IMR-90 (cell line): ENCODE measurements around the gene STON2. TPM values are rescaled to one million over a fixed set of nuclear protein-coding genes. Genes with fewer than 3 reads are reported as not detected.

ENCODE experiments used
- ATAC-seq: fragments of 200-7000 bp; cut with Tn5 transposase; 2 replicates; pipeline ENCODE4 v1.9.1; 2020; ENCODE audit warnings: low read depth, mild to moderate bottlenecking, moderate library complexity
- BruUV-seq: library from RNA; stranded (reverse); fragments of 400-500 nt; replicated peaks from 2 replicates; lab custom pipeline; 2021; lab: Mats Ljungman, UMichigan
- CTCF ChIA-PET: fragments of 300-600 bp; formaldehyde crosslinking; extraction: SDS; loops from one replicate; lab custom pipeline; 2021; ENCODE audit warnings: antibody characterized with exemption; lab: Yijun Ruan, JAX
- POLR2A ChIA-PET: fragments of 300-600 bp; sonication (Branson Sonifier 250); formaldehyde crosslinking; loops from one replicate; lab custom pipeline; 2022; ENCODE audit warnings: antibody characterized with exemption; ENCODE audit not compliant: unreplicated experiment; lab: Charles Lee
- DNase-seq: peaks from one replicate; pipeline ENCODE4 v3.0.0; 2013
- H2AFZ ChIP-seq: replicated peaks from 2 replicates; pipeline ENCODE3; 2013; ENCODE audit warnings: low read length, mild to moderate bottlenecking; ENCODE audit not compliant: poor library complexity
- H2AK5ac ChIP-seq: 2 replicates; pipeline ENCODE4 v1.6.1; 2013; ENCODE audit warnings: low read depth, low read length, inconsistent platforms
- H2AK9ac ChIP-seq: replicated peaks from 2 replicates; pipeline ENCODE3; 2013; ENCODE audit warnings: mild to moderate bottlenecking, low read depth, low read length, moderate library complexity; ENCODE audit not compliant: poor library complexity
- H2BK120ac ChIP-seq: 2 replicates; pipeline ENCODE4 v1.6.1; 2013; ENCODE audit warnings: low read depth, low read length, inconsistent platforms
- H2BK15ac ChIP-seq: 3 replicates; pipeline ENCODE4 v1.6.1; 2013; ENCODE audit warnings: low read depth, low read length, inconsistent platforms
- H2BK20ac ChIP-seq: 2 replicates; pipeline ENCODE4 v1.6.1; 2013; ENCODE audit warnings: low read depth, mild to moderate bottlenecking, inconsistent platforms, low read length, moderate library complexity
- H2BK5ac ChIP-seq: 2 replicates; pipeline ENCODE4 v1.6.1; 2013; ENCODE audit warnings: mild to moderate bottlenecking, low read depth, low read length, inconsistent platforms; ENCODE audit not compliant: poor library complexity, severe bottlenecking
- H3K14ac ChIP-seq: replicated peaks from 2 replicates; pipeline ENCODE4 v1.6.1; 2013; ENCODE audit warnings: low read depth, low read length, inconsistent platforms
- H3K18ac ChIP-seq: 2 replicates; pipeline ENCODE4 v1.6.1; 2013; ENCODE audit warnings: low read depth, low read length, control low read depth
- H3K23ac ChIP-seq: 2 replicates; pipeline ENCODE4 v1.6.1; 2013; ENCODE audit warnings: low read depth, low read length, inconsistent platforms
- H3K27ac ChIP-seq: 2 replicates; pipeline ENCODE4 v1.5.1; 2013; ENCODE audit warnings: mild to moderate bottlenecking, control low read depth, low read length; ENCODE audit not compliant: insufficient read depth
- H3K27me3 ChIP-seq: 2 replicates; pipeline ENCODE4 v1.6.1; 2013; ENCODE audit warnings: low read length; ENCODE audit not compliant: control insufficient read depth, insufficient read depth
- H3K36me3 ChIP-seq: 2 replicates; pipeline ENCODE4 v1.6.1; 2013; ENCODE audit warnings: low read length, mixed read lengths; ENCODE audit not compliant: control insufficient read depth, insufficient read depth
- H3K4ac ChIP-seq: 2 replicates; pipeline ENCODE4 v1.6.1; 2013; ENCODE audit warnings: low read depth, low read length, inconsistent platforms
- H3K4me1 ChIP-seq: 2 replicates; pipeline ENCODE4 v1.6.1; 2013; ENCODE audit warnings: low read length, mixed read lengths; ENCODE audit not compliant: control insufficient read depth, insufficient read depth
- H3K4me2 ChIP-seq: 2 replicates; pipeline ENCODE4 v1.6.1; 2013; ENCODE audit warnings: low read depth, mild to moderate bottlenecking, control low read depth, low read length, moderate library complexity
- H3K4me3 ChIP-seq: 2 replicates; pipeline ENCODE4 v1.5.1; 2013; ENCODE audit warnings: low read depth, mild to moderate bottlenecking, control low read depth, low read length, moderate library complexity; ENCODE audit not compliant: insufficient read depth
- H3K56ac ChIP-seq: 2 replicates; pipeline ENCODE4 v1.6.1; 2013; ENCODE audit warnings: low read length, inconsistent platforms; ENCODE audit not compliant: insufficient read depth; ENCODE audit errors: extremely low read depth
- H3K79me1 ChIP-seq, 2 experiments: 2 replicates each; pipeline ENCODE4 v1.6.1; 2013; ENCODE audit warnings: low read length in 2 of 2, inconsistent platforms in 1 of 2, low read depth in 1 of 2
- H3K9ac ChIP-seq: 2 replicates; pipeline ENCODE4 v1.6.1; 2013; ENCODE audit warnings: low read depth, low read length, control low read depth
- H3K9me1 ChIP-seq: 2 replicates; pipeline ENCODE4 v1.6.1; 2013; ENCODE audit warnings: low read length, inconsistent platforms; ENCODE audit not compliant: insufficient read depth
- H3K9me3 ChIP-seq: 2 replicates; pipeline ENCODE4 v1.6.1; 2013; ENCODE audit warnings: low read length; ENCODE audit not compliant: control insufficient read depth, insufficient read depth
- H4K20me1 ChIP-seq: 2 replicates; pipeline ENCODE4 v1.6.1; 2013; ENCODE audit warnings: low read length, inconsistent platforms; ENCODE audit not compliant: insufficient read depth
- H4K5ac ChIP-seq: 2 replicates; pipeline ENCODE4 v1.6.1; 2013; ENCODE audit warnings: mild to moderate bottlenecking, low read depth, low read length, control low read depth
- H4K8ac ChIP-seq, 2 experiments: 2 replicates each; pipeline ENCODE4 v1.6.1; 2013; ENCODE audit warnings: low read depth in 2 of 2, low read length in 2 of 2, control low read depth in 1 of 2, inconsistent platforms in 1 of 2
- H4K91ac ChIP-seq: 2 replicates; pipeline ENCODE4 v1.6.1; 2013; ENCODE audit warnings: low read depth, low read length, inconsistent platforms; ENCODE audit not compliant: insufficient read depth
- FOS ChIP-seq: fragments of 150-350 bp; IDR thresholded peaks from 2 replicates; pipeline ENCODE4 v1.6.1; 2016; ENCODE audit warnings: low read depth, low read length
- NFE2L2 ChIP-seq: fragments of 150-350 bp; IDR thresholded peaks from 2 replicates; pipeline ENCODE4 v1.6.1; 2016; ENCODE audit warnings: low read depth, mild to moderate bottlenecking, low read length
- POLR2A ChIP-seq: IDR thresholded peaks from 2 replicates; pipeline ENCODE4 v1.6.1; 2012; ENCODE audit warnings: mild to moderate bottlenecking, low read depth, low read length
- RAD21 ChIP-seq: IDR thresholded peaks from 2 replicates; pipeline ENCODE4 v1.6.1; 2012; ENCODE audit warnings: low read length, improper control_type of control experiment
- USF2 ChIP-seq: fragments of 150-350 bp; IDR thresholded peaks from 2 replicates; pipeline ENCODE4 v1.6.1; 2017; ENCODE audit warnings: mild to moderate bottlenecking, antibody characterized with exemption, low read length, low read depth
- WGBS, 2 experiments: methylation state at CpG; one replicate each; pipeline versions ENCODE4 v1.1.5 to v1.1.7; 2013; ENCODE audit warnings: missing lambda C conversion rate in 2 of 2; ENCODE audit not compliant: insufficient read length in 1 of 2; ENCODE audit errors: extremely low coverage in 2 of 2; 5-methylcytosine and 5-hydroxymethylcytosine counted together
- dilution Hi-C: fragments of 300-500 bp; cut with HindIII; formaldehyde crosslinking; loops from one replicate; pipeline ENCODE4 v1.14.3; 2018; ENCODE audit warnings: low sequenced_read_pairs; ENCODE audit not compliant: unreplicated experiment
- in situ Hi-C: fragments of 300-500 bp; cut with MboI; formaldehyde crosslinking; loops from 3 replicates; pipeline ENCODE4 v1.14.3; 2019; ENCODE audit warnings: low sequenced_read_pairs, inconsistent platforms, mixed read lengths
- intact Hi-C: fragments of 100-400 bp; cut with micrococcal nuclease; formaldehyde crosslinking; loops from 2 replicates; pipeline ENCODE4 v1.10.0; 2022
- polyA plus RNA-seq, 3 experiments: library from polyadenylated mRNA; depleted of rRNA; stranded (reverse); fragments of >200 nt; gene quantifications; 2 replicates each; pipeline ENCODE4 v1.2.3, GENCODE V29; 2012; ENCODE audit warnings: low replicate concordance in 1 of 3
- total RNA-seq: library from RNA; depleted of rRNA; stranded (reverse); fragments of >200 nt; gene quantifications from 2 replicates; pipeline ENCODE4 v1.2.3, GENCODE V29; 2012

STON2 gene
- total and polyA plus RNA-seq, 2 of the 4 experiments (the other 2 are of a cell fraction): not detected

- Histone ChIP-seq H3K27ac (no peak overlapping the region), H2AFZ (no peak overlapping the region), H3K14ac (no peak overlapping the region), H3K4me2 (no peak overlapping the region), H4K91ac (no peak overlapping the region), H2BK20ac (no peak overlapping the region), H3K36me3 (no peaks in the 10 kb centered on the region), H3K4me3 (no peak overlapping the region), H4K20me1 (no peaks in the 10 kb centered on the region), H3K4me1 (no peaks in the 10 kb centered on the region), H4K8ac (no peak overlapping the region), H3K9me1 (no peaks in the 10 kb centered on the region), H2AK9ac (no peak overlapping the region), H3K27me3 (no peaks in the 10 kb centered on the region), H2BK5ac (no peak overlapping the region), H3K9ac (no peak overlapping the region), H2BK120ac (no peak overlapping the region), H3K79me1 (no peaks in the 10 kb centered on the region), H3K18ac (no peak overlapping the region), H3K4ac (no peak overlapping the region), H3K56ac (no peak overlapping the region), H3K9me3 (no peaks in the 10 kb centered on the region), H2AK5ac (no peak overlapping the region), H4K5ac (no peak overlapping the region), H2BK15ac (no peak overlapping the region), H3K23ac (no peak overlapping the region)
- in situ Hi-C loops: no loop called here
- intact Hi-C loops: no loop called here
- no peak for DNase-seq
- TF ChIP-seq FOS (no peak), POLR2A (no peak), NFE2L2 (no peak), RAD21 (no peak), USF2 (no peak)
- ChIA-PET POLR2A (no interaction called here), CTCF (no interaction called here)
- dilution Hi-C loops: no loop called here
- ATAC-seq: no peak
- BruUV-seq: no TSS peak
- no CpG with 5 or more reads among the region's 1 CpG for WGBS, 2 experiments
These were observed 15.2 kb downstream of the STON2 start for GRCh38 chr14:81384900-81385299.
